GM12873 (cell line): Measurements from ENCODE around the gene ABLIM2.

Experiments used
- CTCF ChIP-seq: IDR thresholded peaks from 2 replicates; pipeline ENCODE4 v1.5.1; 2012; ENCODE audit warnings: low read depth, mild to moderate bottlenecking, moderate library complexity, low read length, control low read depth; ENCODE audit not compliant: insufficient read depth; ENCODE audit errors: missing control alignments

The ABLIM2 gene

GRCh38 chr4:8088966-8089491 is 69.6 kb downstream of the ABLIM2 start:
- TF ChIP-seq CTCF = no peak

GRCh38 chr4:8087921-8088495 is 70.6 kb downstream of the ABLIM2 start:
- no peak for TF ChIP-seq CTCF

DNA sequence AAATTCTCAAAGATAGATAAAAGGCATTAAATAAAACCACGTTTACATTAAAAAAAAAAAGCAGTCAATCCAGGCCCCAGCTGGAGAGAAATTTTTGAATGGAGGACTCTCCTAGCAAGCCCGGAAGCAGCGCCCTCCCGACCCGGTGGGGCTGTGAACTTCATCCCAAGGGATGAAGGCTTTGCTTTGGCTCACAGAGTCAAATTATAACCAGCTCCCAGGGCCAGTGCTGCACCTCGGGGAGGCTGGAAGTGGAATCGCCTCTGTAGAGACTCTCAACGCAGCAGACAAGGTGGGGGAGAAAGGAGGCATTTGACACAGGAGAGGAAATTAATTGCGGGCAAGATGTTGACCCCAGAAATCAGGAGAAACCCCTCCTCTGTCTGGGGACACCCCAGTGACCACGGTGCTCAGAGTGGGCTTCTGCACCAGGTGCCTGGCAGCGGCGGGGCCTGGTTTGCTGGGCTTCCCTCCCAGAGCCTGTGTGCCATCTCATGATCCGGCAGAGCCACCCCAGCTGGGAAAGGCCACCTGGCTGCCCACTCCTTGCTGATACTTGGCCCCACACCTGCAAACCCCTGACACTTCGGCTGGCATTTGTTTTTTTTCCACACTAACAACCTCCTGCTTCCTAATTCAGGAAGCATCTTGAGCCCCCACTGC is 71.7 kb downstream of the ABLIM2 start:
- TF ChIP-seq CTCF = no peak

DNA sequence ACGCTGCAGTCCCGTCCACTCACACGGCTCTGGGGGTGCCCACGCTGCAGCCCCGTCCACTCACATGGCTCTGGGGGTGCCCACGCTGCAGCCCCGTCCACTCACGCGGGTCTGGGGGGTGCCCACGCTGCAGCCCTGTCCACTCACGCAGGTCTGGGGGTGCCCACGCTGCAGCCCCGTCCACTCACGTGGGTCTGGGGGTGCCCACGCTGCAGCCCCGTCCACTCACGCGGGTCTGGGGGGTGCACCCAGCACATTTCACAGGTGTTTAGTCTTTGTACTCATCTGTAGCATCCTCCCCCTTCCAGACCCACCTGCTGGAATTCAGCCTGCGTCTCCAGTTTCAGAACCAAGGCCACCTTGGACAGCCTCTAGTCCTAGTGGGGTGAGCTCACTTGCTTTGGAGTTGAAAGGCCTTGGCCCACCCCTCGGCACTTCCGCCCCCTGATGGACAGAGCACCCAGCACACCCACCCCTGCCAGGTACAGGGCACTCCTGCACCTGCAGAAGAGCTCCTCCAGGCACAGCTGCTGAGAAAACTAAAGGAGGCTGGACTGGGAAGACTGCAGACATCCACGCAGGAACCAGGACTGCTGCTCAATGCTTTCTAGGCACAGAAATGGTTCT is 73.0 kb downstream of the ABLIM2 start:
- TF ChIP-seq CTCF = peak; percentile 5

- no peak for TF ChIP-seq CTCF
Measured at GRCh38 chr4:8084712-8085490, 73.7 kb downstream of the ABLIM2 start.

DNA sequence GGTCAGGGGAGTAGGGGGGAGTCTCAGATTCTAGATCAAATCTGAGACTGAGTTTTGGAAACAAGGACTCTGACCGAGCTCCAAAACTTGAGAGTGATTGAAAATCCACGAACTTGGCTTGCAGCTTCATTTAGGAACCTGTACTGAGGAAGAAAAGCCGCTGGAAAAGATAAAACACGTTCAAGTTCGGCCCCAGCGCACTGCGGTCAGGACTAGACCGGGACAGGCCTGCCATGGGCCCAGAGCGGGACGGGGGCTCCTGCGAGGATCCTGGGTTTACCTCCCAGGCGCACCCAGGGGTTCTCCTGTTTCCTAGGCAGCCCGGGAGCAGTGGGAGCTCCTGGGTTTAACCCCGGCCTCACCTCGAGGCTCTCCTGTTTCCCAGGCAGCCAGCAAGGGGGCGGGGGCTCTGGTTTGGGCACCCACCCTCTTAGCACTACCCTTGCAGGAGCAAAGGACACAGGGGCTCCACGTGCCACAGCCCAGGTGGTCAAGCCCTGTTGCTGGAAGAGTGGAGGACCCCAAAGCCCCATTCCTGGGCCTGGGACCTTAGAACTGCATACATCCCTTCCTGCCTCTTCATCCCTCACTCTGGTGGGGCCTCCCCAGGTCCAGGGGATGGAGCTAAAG is 74.5 kb downstream of the ABLIM2 start:
- no peak for TF ChIP-seq CTCF
